ENCODE data around the gene EVI2A. TPM values are rescaled to one million over a fixed set of nuclear protein-coding genes. Genes with fewer than 3 reads are reported as not detected.
"Not testable (repeated sequence)": the region's sequence is repeated elsewhere in the genome, so short reads cannot be mapped to it uniquely, and the experiment has no call there.

Gene EVI2A
- total and polyA plus RNA-seq, 2 experiments from 2014 or later: 1.3 TPM; not detected in 1

DNA sequence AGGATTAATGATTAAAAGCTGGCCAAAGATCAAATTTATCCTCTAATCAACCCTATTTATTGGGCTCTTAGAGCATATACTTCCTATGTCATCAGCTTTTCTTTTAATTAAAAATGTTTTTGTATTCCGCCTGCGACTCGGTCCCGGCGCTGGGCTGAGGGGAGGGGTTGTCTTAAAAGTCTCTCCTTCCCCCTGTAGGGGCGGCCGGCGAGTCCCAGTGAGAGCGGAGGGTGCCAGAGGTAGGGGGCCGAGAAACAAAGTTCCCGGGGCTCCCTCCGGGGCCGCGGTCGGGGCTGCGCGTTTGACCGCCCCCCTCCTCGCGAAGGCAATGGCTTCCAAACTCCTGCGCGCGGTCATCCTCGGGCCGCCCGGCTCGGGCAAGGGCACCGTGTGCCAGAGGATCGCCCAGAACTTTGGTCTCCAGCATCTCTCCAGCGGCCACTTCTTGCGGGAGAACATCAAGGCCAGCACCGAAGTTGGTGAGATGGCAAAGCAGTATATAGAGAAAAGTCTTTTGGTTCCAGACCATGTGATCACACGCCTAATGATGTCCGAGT, 23.8 kb upstream of the EVI2A start:
- H3K27me3 ChIP-seq (ENCODE audit: insufficient read depth); H4K20me1 ChIP-seq (replicated peaks; ENCODE audit: insufficient read depth); H3K4me3 Mint-ChIP-seq; H3K9me2 ChIP-seq (ENCODE audit: insufficient read depth); H3K36me3 Mint-ChIP-seq (ENCODE audit: low read depth); H3K27me3 Mint-ChIP-seq (ENCODE audit: insufficient read depth, low read depth, poor library complexity); ATAC-seq; H3K27ac Mint-ChIP-seq; H3K4me1 ChIP-seq (ENCODE audit: insufficient read depth); H3K79me2 ChIP-seq (replicated peaks; ENCODE audit: insufficient read depth); H3K4me3 ChIP-seq; H3K9me3 Mint-ChIP-seq; H3K36me3 ChIP-seq (ENCODE audit: insufficient read depth); H3F3A ChIP-seq (replicated peaks; ENCODE audit: low read depth); H2AFZ ChIP-seq; H3K4me1 Mint-ChIP-seq; DNase-seq (ENCODE audit: low spot score); H3K4me2 ChIP-seq; H3K27ac ChIP-seq (ENCODE audit: low read depth): not testable (repeated sequence)

DNA sequence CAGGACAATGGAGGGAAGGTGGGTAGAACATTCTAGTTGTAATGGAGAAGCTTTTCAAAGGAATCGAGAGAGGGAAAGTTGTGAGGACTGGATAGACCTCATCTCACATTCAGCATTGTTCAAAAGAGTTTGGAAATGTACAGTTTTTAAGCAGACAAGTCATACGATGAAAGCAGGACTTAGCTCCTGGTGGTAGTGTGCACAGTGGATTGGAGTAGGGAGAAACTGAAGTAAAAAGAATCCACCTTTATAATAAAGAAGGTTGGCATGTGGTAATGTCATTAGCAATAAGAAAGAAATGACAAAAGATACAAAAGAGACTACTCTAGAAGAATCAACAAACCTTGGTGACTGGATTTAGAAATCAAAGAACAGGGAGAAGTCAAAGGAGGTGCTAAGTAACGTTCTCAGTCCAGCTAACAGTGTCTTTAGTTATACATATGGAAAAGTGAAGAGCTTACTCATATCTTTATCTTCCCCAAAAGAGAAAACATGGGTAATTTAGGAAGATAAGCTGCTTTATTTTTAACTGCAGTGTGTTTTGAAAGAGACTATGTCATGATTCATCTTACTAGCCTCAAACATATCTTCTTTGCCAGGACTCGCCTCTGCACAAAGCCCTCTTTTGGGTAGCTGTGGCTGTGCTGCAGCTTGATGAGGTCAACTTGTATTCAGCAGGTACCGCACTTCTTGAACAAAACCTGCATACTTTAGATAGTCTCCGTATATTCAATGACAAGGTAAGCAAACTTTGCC, 18.7 kb upstream of the EVI2A start:
- no peak overlapping the region for H3K4me2 ChIP-seq

More for the DNA sequence above, 18.7 kb upstream of the EVI2A start:
- Histone ChIP-seq H3K4me1 (ENCODE audit: insufficient read depth) (no peaks in the 10 kb centered on the region), H3K27ac (ENCODE audit: low read depth) (no peak overlapping the region), H3K79me2 (replicated peaks; ENCODE audit: insufficient read depth) (no peaks in the 10 kb centered on the region), H3K27me3 (ENCODE audit: insufficient read depth) (no peaks in the 10 kb centered on the region), H3K4me3 (no peak overlapping the region), H3F3A (replicated peaks; ENCODE audit: low read depth) (no peaks in the 10 kb centered on the region), H2AFZ (no peak overlapping the region), H3K36me3 (ENCODE audit: insufficient read depth) (no peaks in the 10 kb centered on the region), H3K9me2 (ENCODE audit: insufficient read depth) (no peaks in the 10 kb centered on the region), H4K20me1 (replicated peaks; ENCODE audit: insufficient read depth) (no peaks in the 10 kb centered on the region)
- DNase-seq (ENCODE audit: low spot score): no peak
- Mint-ChIP-seq H3K4me1 (peaks cover 8% of the 10 kb centered on the region), H3K4me3 (no peak overlapping the region), H3K36me3 (ENCODE audit: low read depth) (peaks cover 7% of the 10 kb centered on the region; the same call in 1 of the 3 replicates), H3K27me3 (ENCODE audit: insufficient read depth, low read depth, poor library complexity) (no peaks in the 10 kb centered on the region), H3K9me3 (no peaks in the 10 kb centered on the region), H3K27ac (no peak overlapping the region; the same call in 1 of the 2 replicates)
- TF ChIP-seq EZH2 (IDR thresholded peaks at IDR 0.05; ENCODE audit: low read depth, unreplicated experiment) (no peak), ZNF331 (CRISPR knock-in tag; IDR thresholded peaks at IDR 0.05; ENCODE audit: low read depth) (no peak), NANOG (IDR thresholded peaks at IDR 0.05; ENCODE audit: borderline replicate concordance) (no peak), JUNB (IDR thresholded peaks at IDR 0.05; ENCODE audit: unreplicated experiment) (no peak), CREB1 (CRISPR knock-in tag; IDR thresholded peaks at IDR 0.05; ENCODE audit: low read depth) (no peak), ZNF114 (CRISPR knock-in tag; IDR thresholded peaks at IDR 0.05) (no peak), STAT1 (IDR thresholded peaks at IDR 0.05; ENCODE audit: unreplicated experiment) (no peak), EZH2phosphoT487 (IDR thresholded peaks at IDR 0.05; ENCODE audit: unreplicated experiment) (no peak), POLR2AphosphoS5 (IDR thresholded peaks at IDR 0.05; ENCODE audit: low read depth) (no peak)
- TF ChIP-seq, protein P1, sequence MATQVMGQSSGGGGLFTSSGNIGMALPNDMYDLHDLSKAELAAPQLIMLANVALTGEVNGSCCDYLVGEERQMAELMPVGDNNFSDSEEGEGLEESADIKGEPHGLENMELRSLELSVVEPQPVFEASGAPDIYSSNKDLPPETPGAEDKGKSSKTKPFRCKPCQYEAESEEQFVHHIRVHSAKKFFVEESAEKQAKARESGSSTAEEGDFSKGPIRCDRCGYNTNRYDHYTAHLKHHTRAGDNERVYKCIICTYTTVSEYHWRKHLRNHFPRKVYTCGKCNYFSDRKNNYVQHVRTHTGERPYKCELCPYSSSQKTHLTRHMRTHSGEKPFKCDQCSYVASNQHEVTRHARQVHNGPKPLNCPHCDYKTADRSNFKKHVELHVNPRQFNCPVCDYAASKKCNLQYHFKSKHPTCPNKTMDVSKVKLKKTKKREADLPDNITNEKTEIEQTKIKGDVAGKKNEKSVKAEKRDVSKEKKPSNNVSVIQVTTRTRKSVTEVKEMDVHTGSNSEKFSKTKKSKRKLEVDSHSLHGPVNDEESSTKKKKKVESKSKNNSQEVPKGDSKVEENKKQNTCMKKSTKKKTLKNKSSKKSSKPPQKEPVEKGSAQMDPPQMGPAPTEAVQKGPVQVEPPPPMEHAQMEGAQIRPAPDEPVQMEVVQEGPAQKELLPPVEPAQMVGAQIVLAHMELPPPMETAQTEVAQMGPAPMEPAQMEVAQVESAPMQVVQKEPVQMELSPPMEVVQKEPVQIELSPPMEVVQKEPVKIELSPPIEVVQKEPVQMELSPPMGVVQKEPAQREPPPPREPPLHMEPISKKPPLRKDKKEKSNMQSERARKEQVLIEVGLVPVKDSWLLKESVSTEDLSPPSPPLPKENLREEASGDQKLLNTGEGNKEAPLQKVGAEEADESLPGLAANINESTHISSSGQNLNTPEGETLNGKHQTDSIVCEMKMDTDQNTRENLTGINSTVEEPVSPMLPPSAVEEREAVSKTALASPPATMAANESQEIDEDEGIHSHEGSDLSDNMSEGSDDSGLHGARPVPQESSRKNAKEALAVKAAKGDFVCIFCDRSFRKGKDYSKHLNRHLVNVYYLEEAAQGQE (IDR thresholded peaks at IDR 0.05; ENCODE audit: unreplicated experiment): no peak
- TF ChIP-seq, protein P2, sequence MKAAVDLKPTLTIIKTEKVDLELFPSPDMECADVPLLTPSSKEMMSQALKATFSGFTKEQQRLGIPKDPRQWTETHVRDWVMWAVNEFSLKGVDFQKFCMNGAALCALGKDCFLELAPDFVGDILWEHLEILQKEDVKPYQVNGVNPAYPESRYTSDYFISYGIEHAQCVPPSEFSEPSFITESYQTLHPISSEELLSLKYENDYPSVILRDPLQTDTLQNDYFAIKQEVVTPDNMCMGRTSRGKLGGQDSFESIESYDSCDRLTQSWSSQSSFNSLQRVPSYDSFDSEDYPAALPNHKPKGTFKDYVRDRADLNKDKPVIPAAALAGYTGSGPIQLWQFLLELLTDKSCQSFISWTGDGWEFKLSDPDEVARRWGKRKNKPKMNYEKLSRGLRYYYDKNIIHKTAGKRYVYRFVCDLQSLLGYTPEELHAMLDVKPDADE (IDR thresholded peaks at IDR 0.05): no peak
- TF ChIP-seq, protein P3, sequence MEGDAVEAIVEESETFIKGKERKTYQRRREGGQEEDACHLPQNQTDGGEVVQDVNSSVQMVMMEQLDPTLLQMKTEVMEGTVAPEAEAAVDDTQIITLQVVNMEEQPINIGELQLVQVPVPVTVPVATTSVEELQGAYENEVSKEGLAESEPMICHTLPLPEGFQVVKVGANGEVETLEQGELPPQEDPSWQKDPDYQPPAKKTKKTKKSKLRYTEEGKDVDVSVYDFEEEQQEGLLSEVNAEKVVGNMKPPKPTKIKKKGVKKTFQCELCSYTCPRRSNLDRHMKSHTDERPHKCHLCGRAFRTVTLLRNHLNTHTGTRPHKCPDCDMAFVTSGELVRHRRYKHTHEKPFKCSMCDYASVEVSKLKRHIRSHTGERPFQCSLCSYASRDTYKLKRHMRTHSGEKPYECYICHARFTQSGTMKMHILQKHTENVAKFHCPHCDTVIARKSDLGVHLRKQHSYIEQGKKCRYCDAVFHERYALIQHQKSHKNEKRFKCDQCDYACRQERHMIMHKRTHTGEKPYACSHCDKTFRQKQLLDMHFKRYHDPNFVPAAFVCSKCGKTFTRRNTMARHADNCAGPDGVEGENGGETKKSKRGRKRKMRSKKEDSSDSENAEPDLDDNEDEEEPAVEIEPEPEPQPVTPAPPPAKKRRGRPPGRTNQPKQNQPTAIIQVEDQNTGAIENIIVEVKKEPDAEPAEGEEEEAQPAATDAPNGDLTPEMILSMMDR (conservative IDR thresholded peaks at IDR 0.05; ENCODE audit: low read depth in 2 of 2): no peak
- ATAC-seq: no peak

Measured in GM23338 (cell line).